Activated effector memory CD4-positive, alpha-beta T cell treated with Interleukin-2 at 50 U/mL for 16 hours (primary cell): ENCODE data around the gene IKBKG.
"Not testable (repeated sequence)": the region's sequence is repeated elsewhere in the genome, so short reads cannot be mapped to it uniquely, and the experiment has no call there.

ENCODE experiments used
- DNase-seq: peaks from one replicate; pipeline ENCODE4 v3.0.0-alpha.2; 2020

The IKBKG gene

GRCh38 chrX:154607976-154608375 is 60.6 kb downstream of the IKBKG start:
- not testable (repeated sequence) for DNase-seq

- not testable (repeated sequence) for DNase-seq
These were observed 61.4 kb downstream of the IKBKG start for GRCh38 chrX:154608823-154609222.

GRCh38 chrX:154611146-154611545 is 63.7 kb downstream of the IKBKG start:
- not testable (repeated sequence) for DNase-seq

DNA sequence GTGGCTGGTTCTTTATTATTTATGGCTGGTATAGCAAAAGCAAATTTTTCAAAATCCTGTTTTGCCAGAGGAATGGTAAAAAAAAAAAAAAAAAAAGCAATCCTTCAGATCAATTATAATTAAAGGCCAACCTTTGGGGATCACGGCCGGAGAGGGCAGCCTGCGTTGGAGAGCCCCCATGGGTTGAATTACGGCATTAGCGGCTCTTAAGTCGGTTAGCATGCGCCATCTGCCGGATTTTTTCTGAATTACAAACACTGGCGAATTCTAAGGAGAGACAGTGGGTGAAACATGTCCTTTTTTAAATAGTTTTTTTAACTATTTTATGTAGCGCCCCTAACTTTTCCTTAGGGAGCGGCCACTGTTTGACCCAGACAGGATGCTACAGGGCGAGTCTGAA is 66.2 kb downstream of the IKBKG start:
- DNase-seq, result not testable (repeated sequence)
